ENCODE results near the gene RGSL1. TPM values are rescaled to one million over a fixed set of nuclear protein-coding genes. Genes with fewer than 3 reads are reported as not detected.
A peak's percentile ranks its signal among the peaks of the same experiment; 100 is the strongest.

The RGSL1 gene
- total and polyA plus RNA-seq, 9 of the 15 experiments (the other 6 are each of a cell fraction or from before 2014, with no cell fraction given), result 0.03 TPM; not detected in 8

- peak; percentile 93; the same call in 1 of the 2 replicates for TF ChIP-seq ATF6 (CRISPR knock-in tag; IDR thresholded peaks at IDR 0.05)
- TF ChIP-seq EWSR1 (IDR thresholded peaks at IDR 0.05; ENCODE audit: borderline replicate concordance, low read depth, partially characterized antibody), result no peak
- TF ChIP-seq TAF1 (IDR thresholded peaks at IDR 0.05; ENCODE audit: control insufficient read depth, extremely low read depth, insufficient read depth, low read length, severe bottlenecking), result no peak
- TF ChIP-seq ZNF644 (tag; IDR thresholded peaks at IDR 0.05; ENCODE audit: low read depth), result no peak
- no peak for TF ChIP-seq CGGBP1 (CRISPR knock-in tag; IDR thresholded peaks at IDR 0.05)
- TF ChIP-seq ZNF431 (CRISPR knock-in tag; IDR thresholded peaks at IDR 0.05), result peak; percentile 49; the same call in 1 of the 2 replicates
- no peak for TF ChIP-seq ZNF780A (CRISPR knock-in tag; IDR thresholded peaks at IDR 0.05)
- TF ChIP-seq TBL1XR1 (IDR thresholded peaks at IDR 0.05; ENCODE audit: low read length in 2 of 2), result no peak
- TF ChIP-seq ZBTB2 (IDR thresholded peaks at IDR 0.05), result no peak
- TF ChIP-seq ZFX (CRISPR knock-in tag; IDR thresholded peaks at IDR 0.05), result no peak
- no peak for TF ChIP-seq GATAD2B (IDR thresholded peaks at IDR 0.05; ENCODE audit: borderline replicate concordance)
- TF ChIP-seq BCOR (IDR thresholded peaks at IDR 0.05), result peak; percentile 51; the same call in 1 of the 2 replicates
- TF ChIP-seq ZNF354B (CRISPR knock-in tag; IDR thresholded peaks at IDR 0.05), result no peak
- no peak for TF ChIP-seq ATF4 (CRISPR knock-in tag; IDR thresholded peaks at IDR 0.05)
- TF ChIP-seq FOXJ3 (CRISPR knock-in tag; IDR thresholded peaks at IDR 0.05), result no peak
- TF ChIP-seq ETV6 (IDR thresholded peaks at IDR 0.05; ENCODE audit: borderline replicate concordance in 1 of 2, low read depth in 2 of 2, low read length in 1 of 2), result no peak
- TF ChIP-seq ETV6 (CRISPR knock-in tag; IDR thresholded peaks at IDR 0.05; ENCODE audit: borderline replicate concordance), result no peak
- no peak for TF ChIP-seq PCBP2 (IDR thresholded peaks at IDR 0.05; ENCODE audit: low read depth, low read length, poor library complexity, severe bottlenecking)
- TF ChIP-seq BRD4 (IDR thresholded peaks at IDR 0.05), result no peak
- no peak; the same call in 1 of the 2 replicates for TF ChIP-seq PHF8 (IDR thresholded peaks at IDR 0.05; ENCODE audit: borderline replicate concordance, low read length)
- 0 out of 2 replicates have a peak, but pooled peaks have one; percentile 59 for TF ChIP-seq ZNF224 (CRISPR knock-in tag; IDR thresholded peaks at IDR 0.05)
- TF ChIP-seq ZBTB43 (CRISPR knock-in tag; IDR thresholded peaks at IDR 0.05), result no peak
Measured at GRCh38 chr1:182604175-182605164, 154.5 kb downstream of the RGSL1 start, which contains the start of gene RGS16 (continued).
